GM12874 (cell line): ENCODE measurements around the gene CEMP1.
A peak's percentile ranks its signal among the peaks of the same experiment; 100 is the strongest.

Source experiments
- CTCF ChIP-seq: IDR thresholded peaks from 2 replicates; pipeline ENCODE4 v1.5.1; 2011; ENCODE audit warnings: low read depth, mild to moderate bottlenecking, control low read depth, low read length, moderate library complexity; ENCODE audit not compliant: insufficient read depth

CEMP1 gene, protein sequence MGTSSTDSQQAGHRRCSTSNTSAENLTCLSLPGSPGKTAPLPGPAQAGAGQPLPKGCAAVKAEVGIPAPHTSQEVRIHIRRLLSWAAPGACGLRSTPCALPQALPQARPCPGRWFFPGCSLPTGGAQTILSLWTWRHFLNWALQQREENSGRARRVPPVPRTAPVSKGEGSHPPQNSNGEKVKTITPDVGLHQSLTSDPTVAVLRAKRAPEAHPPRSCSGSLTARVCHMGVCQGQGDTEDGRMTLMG

DNA sequence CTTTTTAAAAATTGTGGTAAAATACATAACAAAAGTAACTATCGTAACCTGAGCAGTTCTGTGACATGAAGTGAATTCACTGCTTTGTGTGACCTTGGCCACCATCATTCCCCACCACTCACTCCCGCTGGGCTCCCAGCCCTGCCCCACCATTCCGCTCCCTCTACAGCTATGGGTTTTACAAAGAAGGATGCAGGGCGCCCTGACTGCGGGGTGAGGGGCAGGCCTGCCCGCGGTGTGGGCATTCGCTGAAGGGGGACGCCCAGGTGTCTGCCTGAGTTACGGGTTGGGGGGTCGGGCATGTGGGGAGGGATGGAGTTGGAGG is at the start of gene CEMP1:
CEMP1 (minus strand) TSS at position 38 of the 325 bp plus-strand sequence. CDS start 335 bp downstream, outside the sequence.
- no peak for TF ChIP-seq CTCF

DNA sequence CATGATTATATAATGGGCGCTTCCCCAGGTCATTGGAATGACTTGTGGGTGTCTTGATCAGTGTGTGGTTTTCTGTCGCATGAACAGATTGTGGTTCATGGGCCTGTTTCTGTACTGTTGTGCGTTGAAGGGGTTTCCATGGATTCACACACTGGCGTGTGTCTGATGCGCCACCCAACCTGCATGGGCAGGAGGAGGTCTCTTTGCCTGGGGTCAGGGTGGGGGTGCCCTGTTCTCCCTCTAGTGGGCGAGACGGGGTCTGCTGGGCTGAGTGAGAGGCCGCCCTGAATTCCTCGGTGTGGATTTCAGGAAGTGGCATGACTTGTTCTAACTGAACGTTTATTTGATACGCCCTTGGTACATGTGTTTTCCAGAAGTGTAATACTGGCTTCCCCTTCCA is 48.9 kb upstream of the CEMP1 start:
- TF ChIP-seq CTCF = peak; percentile 6; the same call in 1 of the 2 replicates

GRCh38 chr16:2560798-2561133 is 29.6 kb upstream of the CEMP1 start:
- peak; percentile 22; the same call in 1 of the 2 replicates for TF ChIP-seq CTCF

GRCh38 chr16:2539845-2540458 is 8.7 kb upstream of the CEMP1 start:
- TF ChIP-seq CTCF = peak; percentile 58

- TF ChIP-seq CTCF = no peak
Observed at GRCh38 chr16:2537451-2538379, 6.5 kb upstream of the CEMP1 start, which contains the start of gene PDPK1. PDPK1 (plus strand) TSS chr16:2538021; CDS start chr16:2538113, 92 bp downstream.

GRCh38 chr16:2535625-2536013 is 4.4 kb upstream of the CEMP1 start:
- no peak for TF ChIP-seq CTCF

- no peak for TF ChIP-seq CTCF
Observed at GRCh38 chr16:2533912-2534311, 2.7 kb upstream of the CEMP1 start.
